Adipose tissue (tissue), 3 donors: ENCODE data around the gene UNKL. TPM values are rescaled to one million over a fixed set of nuclear protein-coding genes. Genes with fewer than 3 reads are reported as not detected.

ENCODE experiments used
- H3K27ac ChIP-seq: one replicate; pipeline ENCODE4 v1.5.1; 2013; ENCODE audit warnings: low read depth, low read length
- WGBS, 3 donors: extraction: QIAGEN DNeasy Blood & Tissue Kit; methylation state at CpG; one replicate each; pipeline ENCODE4 v1.1.7; 2013; 5-methylcytosine and 5-hydroxymethylcytosine counted together
- polyA plus RNA-seq, 3 donors: library from polyadenylated mRNA; stranded (reverse); fragments of 200-250 nt; gene quantifications; one replicate each; pipeline ENCODE4 v1.2.3, GENCODE V29; 2013
- donor health status: healthy with polysubstance abuse.
- donor health status: Bipolar disorder and iron deficiency.
- donor health status: healthy.

Gene UNKL
- polyA plus RNA-seq, 3 donors, result 7.2 to 12.7 (median 11.3) TPM

- WGBS, 3 donors, result 70 to 76% (median 73%) methylated on average over 17 of the region's 17 CpGs
These were observed 88.1 kb downstream of the UNKL start for GRCh38 chr16:1326391-1326790.

GRCh38 chr16:1325673-1326371, 88.7 kb downstream of the UNKL start:
- 62 to 74% (median 69%) methylated on average over 19 to 20 of the region's 20 CpGs for WGBS, 3 donors
- no peak overlapping the region for H3K27ac ChIP-seq

More at GRCh38 chr16:1326391-1326790, 88.1 kb downstream of the UNKL start:
- no peak overlapping the region for H3K27ac ChIP-seq

- WGBS, 3 donors, result 88 to 91% (median 89%) methylated on average over 15 of the region's 15 CpGs
- H3K27ac ChIP-seq, result no peak overlapping the region
These were observed 89.2 kb downstream of the UNKL start for GRCh38 chr16:1325261-1325660.

DNA sequence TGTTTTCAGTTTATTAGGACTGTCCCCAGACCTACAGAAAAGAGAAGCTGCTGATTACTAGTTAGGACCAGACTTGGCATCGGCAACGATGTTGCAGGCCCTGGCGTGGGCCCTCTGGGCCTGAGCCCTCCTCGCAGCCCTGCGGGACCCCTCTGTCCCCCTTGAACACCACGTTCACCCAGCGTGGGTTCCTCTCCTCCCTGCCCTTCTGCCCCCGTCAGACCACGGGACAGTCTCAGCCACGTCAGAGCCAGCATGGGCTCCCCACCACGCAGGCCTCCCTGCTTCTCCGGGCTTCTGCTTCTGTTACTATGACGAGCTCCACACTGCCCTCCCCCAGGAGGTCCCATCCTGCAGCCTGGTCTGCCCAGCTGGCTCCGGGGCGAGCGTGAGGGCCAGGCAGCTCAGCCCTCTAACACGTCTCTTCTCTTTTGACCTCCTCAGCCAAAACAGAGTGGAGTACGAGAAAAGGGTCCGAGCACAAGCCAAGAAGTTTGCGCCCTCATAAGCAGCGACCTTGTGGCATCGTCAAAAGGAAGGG, 90.1 kb downstream of the UNKL start:
- H3K27ac ChIP-seq, result no peak overlapping the region
- 82 to 88% (median 83%) methylated on average over 22 of the region's 22 CpGs for WGBS, 3 donors

DNA sequence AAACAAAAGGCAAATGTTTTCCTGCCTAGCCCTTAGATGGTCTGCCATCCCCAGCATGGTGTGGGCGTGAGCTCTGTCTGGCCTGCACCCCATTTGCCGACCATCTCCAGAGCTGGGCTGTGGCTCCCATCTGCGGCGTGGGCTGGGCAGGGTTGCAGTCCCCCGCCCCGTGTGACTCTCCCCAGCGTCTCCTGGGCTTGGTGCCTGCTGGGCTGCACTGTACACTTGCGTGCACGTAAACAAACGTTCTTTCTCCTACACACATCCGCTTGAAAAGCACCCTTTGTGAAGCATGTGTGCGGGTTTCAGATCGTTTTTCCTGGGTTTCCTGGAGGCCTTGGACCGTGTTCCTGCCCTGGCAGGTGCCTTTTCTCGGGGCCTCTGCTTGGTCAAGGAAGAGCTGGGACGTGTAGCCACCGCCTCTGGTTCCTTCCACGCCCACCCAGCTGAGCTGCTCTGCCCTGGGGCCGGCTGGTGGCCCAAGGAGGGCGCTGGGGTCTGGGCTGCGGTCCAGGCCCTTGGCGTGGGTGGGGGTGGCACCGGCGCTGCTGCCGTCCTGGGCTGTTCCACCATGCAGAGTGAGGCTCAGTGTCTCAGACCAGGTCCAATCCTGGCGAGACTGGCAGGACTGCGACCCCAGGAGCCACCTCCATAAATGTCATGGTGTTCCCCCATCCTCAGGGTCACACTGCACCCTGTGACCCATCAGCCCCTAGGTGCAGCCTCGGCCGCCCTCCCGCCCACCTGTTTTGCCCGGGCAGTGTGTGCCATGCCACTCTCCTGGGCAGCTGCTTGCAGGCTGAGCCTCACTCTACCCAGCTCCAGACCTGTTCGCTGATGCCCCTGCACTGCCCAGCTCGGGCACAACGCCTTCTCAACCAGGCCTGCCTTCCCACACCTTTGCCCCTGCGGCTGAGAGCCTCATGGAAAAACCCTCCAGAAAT, 90.9 kb downstream of the UNKL start:
- H3K27ac ChIP-seq, result no peak overlapping the region
- WGBS, 3 donors, result 77 to 86% (median 83%) methylated on average over 31 to 35 of the region's 35 CpGs

DNA sequence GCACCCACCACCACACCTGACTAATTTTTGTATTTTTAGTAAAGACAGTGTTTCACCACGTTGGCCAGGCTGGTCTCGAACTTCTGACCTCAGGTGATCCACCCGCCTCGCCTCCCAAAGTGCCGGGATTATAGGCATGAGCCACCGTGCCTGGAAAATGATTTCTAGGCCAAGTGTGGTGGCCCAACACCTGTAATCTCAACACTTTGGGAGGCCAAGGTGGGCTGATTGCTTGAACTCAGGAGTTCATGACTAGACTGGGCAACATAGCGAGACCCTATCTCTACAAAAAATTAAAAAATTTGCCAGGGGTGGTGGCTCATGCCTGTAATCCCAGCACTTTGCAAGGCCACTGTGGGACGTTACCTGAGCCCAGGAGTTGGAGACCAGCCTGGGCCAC, 92.1 kb downstream of the UNKL start:
- no peak overlapping the region for H3K27ac ChIP-seq
- WGBS, 3 donors, result 96 to 98% (median 96%) methylated on average over 8 of the region's 8 CpGs

- no peak overlapping the region for H3K27ac ChIP-seq
- 85 to 93% (median 87%) methylated on average over 21 to 22 of the region's 22 CpGs for WGBS, 3 donors
These were observed 93.8 kb downstream of the UNKL start for GRCh38 chr16:1320658-1321240.

GRCh38 chr16:1320097-1320496, 94.4 kb downstream of the UNKL start:
- 85 to 94% (median 86%) methylated on average over 11 to 12 of the region's 12 CpGs for WGBS, 3 donors

GRCh38 chr16:1319041-1319440, 95.5 kb downstream of the UNKL start:
- WGBS, 3 donors, result 92 to 93% (median 93%) methylated on average over 33 of the region's 33 CpGs
- H3K27ac ChIP-seq, result no peak overlapping the region

More at GRCh38 chr16:1320097-1320496, 94.4 kb downstream of the UNKL start:
- H3K27ac ChIP-seq, result no peak overlapping the region

GRCh38 chr16:1318268-1318545, 96.3 kb downstream of the UNKL start:
- 79 to 85% (median 81%) methylated on average over 9 of the region's 9 CpGs for WGBS, 3 donors

GRCh38 chr16:1317479-1318267, 96.8 kb downstream of the UNKL start:
- no peak overlapping the region for H3K27ac ChIP-seq
- WGBS, 3 donors, result 88 to 93% (median 90%) methylated on average over 32 of the region's 32 CpGs

More at GRCh38 chr16:1318268-1318545, 96.3 kb downstream of the UNKL start:
- no peak overlapping the region for H3K27ac ChIP-seq

- H3K27ac ChIP-seq, result no peak overlapping the region
- 85 to 92% (median 88%) methylated on average over 14 of the region's 14 CpGs for WGBS, 3 donors
These were observed 98.5 kb downstream of the UNKL start for GRCh38 chr16:1316033-1316405.

DNA sequence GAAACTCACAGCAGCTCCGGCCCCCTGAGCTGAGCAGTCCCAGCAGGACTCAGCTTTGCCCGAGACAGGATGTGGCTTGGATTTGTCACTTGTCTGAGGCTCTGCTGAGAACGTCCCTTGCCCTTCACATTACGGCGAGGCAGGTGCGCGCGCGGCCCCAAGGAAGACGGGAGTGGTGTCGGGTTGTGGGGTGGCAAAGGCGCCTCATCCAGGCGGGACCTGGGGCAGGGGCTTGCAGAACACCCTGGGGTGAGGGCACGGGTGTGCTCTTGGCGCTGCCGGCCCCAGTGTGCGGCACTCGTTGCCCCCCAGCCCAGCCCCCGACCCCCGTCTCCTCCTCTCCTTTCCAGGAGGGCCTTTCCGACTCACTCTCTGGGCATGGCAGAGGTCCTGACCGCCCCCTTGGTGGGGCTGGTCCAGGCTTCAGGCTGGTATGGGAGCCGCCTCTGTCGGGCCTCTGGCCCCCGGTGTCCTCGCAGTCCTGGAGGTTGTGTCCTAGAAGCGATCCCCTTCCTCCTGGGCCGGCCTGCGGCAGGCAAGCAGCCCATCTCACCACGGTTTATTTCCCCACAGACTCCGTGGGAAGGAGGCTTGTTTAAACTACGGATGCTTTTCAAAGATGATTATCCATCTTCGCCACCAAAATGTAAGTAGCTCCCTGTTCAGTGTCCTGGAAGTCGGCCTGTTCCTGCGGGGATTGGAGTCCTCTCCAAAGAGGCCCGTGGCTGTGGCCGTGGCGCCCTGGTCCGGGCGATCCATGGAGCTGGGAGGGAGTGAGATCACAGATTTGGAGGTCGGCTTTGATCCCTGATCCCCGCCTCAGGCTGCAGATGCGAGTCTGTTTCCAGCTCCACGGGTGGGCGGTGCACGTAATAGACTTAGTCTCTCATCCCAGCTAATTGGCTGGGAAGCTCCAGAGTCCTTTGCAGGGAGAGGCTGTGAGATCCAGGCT, 99.1 kb downstream of the UNKL start:
- WGBS, 3 donors, result 84 to 85% (median 84%) methylated on average over 36 to 46 of the region's 46 CpGs
- no peak overlapping the region for H3K27ac ChIP-seq

- H3K27ac ChIP-seq, result no peak overlapping the region
- 82 to 90% (median 85%) methylated on average over 28 of the region's 28 CpGs for WGBS, 3 donors
These were observed 100.0 kb downstream of the UNKL start for GRCh38 chr16:1314399-1315068.

GRCh38 chr16:1313721-1314369, 100.7 kb downstream of the UNKL start:
- WGBS, 3 donors, result 88 to 89% (median 88%) methylated on average over 37 to 38 of the region's 38 CpGs
- H3K27ac ChIP-seq, result no peak overlapping the region
